Thyroid gland (tissue), 4 donors: ENCODE measurements around the gene MAPK6. TPM values are rescaled to one million over a fixed set of nuclear protein-coding genes. Genes with fewer than 3 reads are reported as not detected.
"Not testable (repeated sequence)": the region's sequence is repeated elsewhere in the genome, so short reads cannot be mapped to it uniquely, and the experiment has no call there.

Experiments
- DNase-seq, 2 donors: peaks; one replicate each; pipeline ENCODE4 v3.0.0-alpha.2; 2019
- H3K27ac ChIP-seq, 3 donors: fragments of 200-600 bp; sonication (generic); 1 replicate in 2 of 3; 2 replicates in 1 of 3; pipeline ENCODE4 v1.5.1; 2016 to 2019; ENCODE audit warnings: mild to moderate bottlenecking in 1 of 3, moderate library complexity in 1 of 3
- H3K27me3 ChIP-seq: fragments of 200-600 bp; sonication (generic); one replicate; pipeline ENCODE4 v1.5.1; 2019
- H3K36me3 ChIP-seq, 2 donors: fragments of 200-600 bp; sonication (generic); one replicate each; pipeline ENCODE4 v1.5.1; 2016 to 2019
- H3K4me1 ChIP-seq, 2 donors: fragments of 200-600 bp; sonication (generic); one replicate each; pipeline ENCODE4 v1.5.1; 2017 to 2019
- H3K4me3 ChIP-seq, 3 donors: fragments of 200-600 bp; sonication (generic); replicated peaks in 1 of 3; 1 replicate in 2 of 3; 2 replicates in 1 of 3; pipeline ENCODE4 v1.5.1; 2016; ENCODE audit warnings: mild to moderate bottlenecking in 1 of 3
- H3K9me3 ChIP-seq: fragments of 200-600 bp; sonication (generic); one replicate; pipeline ENCODE4 v1.5.1; 2017
- CTCF ChIP-seq, 6 experiments: fragments of 200-600 bp in 3 of 6; fragments of 450-650 bp in 3 of 6; sonication (generic) in 3 of 6; IDR thresholded peaks; one replicate each; pipeline ENCODE4 v1.5.1; 2016 to 2019; ENCODE audit warnings: antibody characterized with exemption in 6 of 6, mild to moderate bottlenecking in 2 of 6, inconsistent platforms in 1 of 6, moderate library complexity in 1 of 6
- POLR2A ChIP-seq, 2 donors: fragments of 450-650 bp; IDR thresholded peaks; one replicate each; pipeline ENCODE4 v1.6.1; 2017; ENCODE audit warnings: antibody characterized with exemption in 2 of 2, mild to moderate bottlenecking in 2 of 2, moderate library complexity in 1 of 2
- WGBS, 2 donors: methylation state at CpG; one replicate each; pipeline ENCODE4 v1.1.5; 2017; 5-methylcytosine and 5-hydroxymethylcytosine counted together
- intact Hi-C: fragments of 100-400 bp; cut with DNase I; formaldehyde crosslinking; loops from one replicate; pipeline ENCODE4 v1.15.1; 2023
- total RNA-seq, 4 donors: library from RNA; depleted of rRNA; stranded (reverse); fragments of >200 nt; gene quantifications; one replicate each; pipeline ENCODE4 v1.2.3, GENCODE V29; 2016

The MAPK6 gene
- total RNA-seq, 4 donors from 2014 or later: 27.3 to 61.3 (median 30.9) TPM

DNA sequence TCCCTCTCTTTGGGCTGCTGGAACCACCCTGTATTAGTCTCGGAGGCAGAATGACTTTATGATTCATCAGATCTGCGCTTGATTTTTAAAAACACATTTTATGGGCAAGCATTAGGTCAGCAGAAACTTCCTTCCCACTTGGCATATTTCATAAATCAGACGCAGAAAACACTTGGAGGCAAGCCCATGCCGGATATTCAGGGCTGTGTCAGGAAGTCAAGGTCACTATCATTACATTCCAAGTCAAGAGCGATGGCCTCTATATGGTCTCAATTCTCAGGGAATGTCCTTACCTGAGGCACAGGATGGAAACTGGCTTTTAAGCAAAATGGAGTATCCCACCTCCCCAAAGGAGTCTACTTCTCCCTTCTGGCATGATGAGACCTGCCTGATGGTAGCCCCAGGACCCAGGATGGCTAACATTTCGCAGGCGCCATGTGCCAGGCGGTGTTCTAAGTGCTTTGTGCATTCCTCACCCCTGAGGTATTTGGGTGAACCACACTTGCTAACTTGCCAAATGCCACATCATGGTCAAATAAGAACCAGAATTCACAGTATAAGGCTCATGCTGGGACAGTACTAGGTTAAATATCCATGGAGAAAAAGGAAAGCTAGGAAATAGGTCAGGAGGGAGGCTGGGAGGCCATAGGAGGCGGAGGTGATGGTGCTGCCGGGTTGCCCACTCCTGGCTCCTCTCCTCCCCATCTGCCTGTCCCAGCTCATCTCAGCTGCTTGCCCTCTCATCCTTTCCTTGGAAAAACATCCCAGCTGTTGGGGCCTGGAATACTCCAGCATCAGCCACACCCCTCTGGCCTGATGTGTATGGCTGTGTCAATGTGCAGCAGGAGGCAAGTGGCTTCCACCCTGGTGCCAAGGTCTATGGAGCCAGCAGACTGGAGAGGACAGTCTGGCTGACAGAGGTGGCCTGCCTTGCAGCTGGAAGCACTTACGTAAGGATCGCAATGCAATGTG is 74.8 kb downstream of the MAPK6 start:
- peak in 1 of 2 donors; percentile 20 for DNase-seq
- TF ChIP-seq CTCF (IDR thresholded peaks at IDR 0.05) (no peak), POLR2A (IDR thresholded peaks at IDR 0.05) (no peak)
- intact Hi-C loops: no loop called here
- Histone ChIP-seq H3K36me3 (no peaks in the 10 kb centered on the region), H3K4me1 (peaks cover 0 to 18% of the 10 kb centered on the region in 2 donors), H3K27ac (no peak overlapping the region), H3K4me3 (no peak overlapping the region), H3K27me3 (no peaks in the 10 kb centered on the region), H3K9me3 (no peaks in the 10 kb centered on the region)
- WGBS, 2 donors: 70 to 75% methylated on average over 11 to 12 of the region's 12 CpGs

DNA sequence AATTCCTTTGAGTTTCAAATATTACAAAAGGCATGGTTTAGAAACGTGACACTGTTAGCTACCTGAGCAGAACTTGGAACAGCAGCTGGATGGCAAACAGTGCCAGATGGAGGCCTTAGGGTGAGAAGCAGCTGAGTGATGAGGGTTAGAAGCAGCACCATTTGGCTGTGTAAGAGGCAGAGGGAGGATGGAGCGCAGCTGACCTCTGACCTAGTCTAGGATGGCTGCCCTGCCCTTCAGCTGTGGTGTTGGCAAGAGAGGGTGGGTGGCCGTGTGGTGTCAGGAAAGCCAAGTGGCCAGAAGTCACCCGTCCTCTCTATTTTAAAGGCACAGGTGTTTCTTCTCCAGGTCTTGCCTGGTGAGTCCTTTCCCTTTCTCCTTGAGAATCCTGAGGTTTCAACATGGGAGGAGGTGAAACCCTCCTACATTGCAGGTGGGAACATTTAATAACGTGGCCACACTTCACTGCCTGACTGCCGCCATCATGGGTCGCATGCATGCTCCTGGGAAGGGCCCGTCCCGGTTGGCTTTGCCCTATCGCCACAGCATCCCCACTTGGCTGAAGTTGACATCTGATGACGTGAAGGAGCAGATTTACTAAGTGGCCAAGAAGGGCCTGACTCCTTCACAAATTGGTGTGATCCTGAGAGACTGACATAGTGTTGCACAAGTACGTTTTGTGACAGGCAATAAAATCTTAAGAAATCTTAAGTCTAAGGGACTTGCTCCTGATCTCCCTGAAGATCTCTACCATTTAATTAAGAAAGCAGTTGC is 76.0 kb downstream of the MAPK6 start:
- H3K9me3 ChIP-seq: no peaks in the 10 kb centered on the region
- TF ChIP-seq CTCF (IDR thresholded peaks at IDR 0.05): no peak
- TF ChIP-seq POLR2A (IDR thresholded peaks at IDR 0.05): no peak
- no peak for DNase-seq
- 89 to 91% methylated on average over 12 of the region's 12 CpGs for WGBS, 2 donors
- intact Hi-C loops: no loop called here
- no peak overlapping the region for H3K27ac ChIP-seq
- peaks cover 0 to 18% of the 10 kb centered on the region in 2 donors for H3K4me1 ChIP-seq
- H3K36me3 ChIP-seq: no peaks in the 10 kb centered on the region
- H3K4me3 ChIP-seq: no peak overlapping the region
- H3K27me3 ChIP-seq: no peaks in the 10 kb centered on the region

DNA sequence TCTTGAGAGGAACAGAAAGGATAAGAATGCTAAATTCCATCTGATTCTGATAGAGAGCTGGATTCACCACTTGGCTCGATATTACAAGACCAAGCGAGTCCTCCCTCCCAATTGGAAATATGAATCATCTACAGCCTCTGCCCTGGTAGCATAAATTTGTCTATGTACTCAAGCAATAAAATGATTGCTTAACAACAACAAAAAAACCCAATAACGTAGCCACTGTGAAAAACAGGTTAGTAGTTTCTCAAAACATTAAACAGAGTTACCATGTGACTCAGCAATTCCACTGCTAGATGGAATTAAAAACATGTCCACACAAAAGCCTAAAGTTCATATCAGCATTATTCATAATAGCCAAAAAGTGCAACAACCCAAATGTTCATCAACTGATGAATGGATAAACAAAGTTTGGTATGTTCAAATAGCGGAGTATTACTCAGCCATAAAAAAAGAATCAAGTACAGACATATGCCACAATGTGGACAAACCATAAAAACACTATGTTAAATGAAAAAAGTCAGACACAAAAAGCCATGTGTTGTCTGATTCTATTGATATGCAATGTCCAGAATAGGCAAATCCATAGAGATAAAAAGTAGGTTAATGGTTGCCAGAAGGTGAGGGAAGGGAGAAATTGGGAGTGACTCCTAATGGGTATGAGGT is 76.7 kb downstream of the MAPK6 start:
- H3K4me1 ChIP-seq: peaks cover 0 to 18% of the 10 kb centered on the region in 2 donors
- no peaks in the 10 kb centered on the region for H3K36me3 ChIP-seq
- WGBS, 2 donors: 66 to 82% methylated on average over 4 of the region's 4 CpGs
- H3K9me3 ChIP-seq: no peaks in the 10 kb centered on the region
- no peaks in the 10 kb centered on the region for H3K27me3 ChIP-seq
- intact Hi-C loops: no loop called here
- H3K27ac ChIP-seq: no peak overlapping the region
- no peak for DNase-seq
- TF ChIP-seq CTCF (IDR thresholded peaks at IDR 0.05): no peak
- no peak for TF ChIP-seq POLR2A (IDR thresholded peaks at IDR 0.05)
- no peak overlapping the region for H3K4me3 ChIP-seq

DNA sequence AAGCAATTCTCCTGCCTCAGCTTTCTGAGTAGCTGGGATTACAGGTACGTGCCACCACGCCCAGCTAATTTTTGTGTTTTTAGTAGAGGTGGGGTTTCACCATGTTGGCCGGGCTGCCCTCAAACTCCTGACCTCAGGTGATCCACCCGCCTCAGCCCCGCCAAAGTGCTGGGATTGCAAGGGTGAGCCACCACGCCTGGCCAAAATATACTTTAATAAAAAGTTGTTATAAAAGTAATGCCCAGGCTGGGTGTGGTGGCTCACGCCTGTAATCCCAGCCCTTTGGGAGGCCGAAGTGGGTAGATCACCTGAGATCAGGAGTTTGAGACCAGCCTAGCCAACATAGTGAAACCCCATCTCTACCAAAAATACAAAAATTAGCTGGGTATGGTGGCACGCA is 77.5 kb downstream of the MAPK6 start:
- H3K36me3 ChIP-seq, intact Hi-C loops, H3K27ac ChIP-seq, H3K4me3 ChIP-seq, H3K9me3 ChIP-seq, H3K27me3 ChIP-seq, DNase-seq: not testable (repeated sequence)
- peaks cover 0 to 18% of the 10 kb centered on the region in 2 donors for H3K4me1 ChIP-seq
- WGBS, 2 donors: 96 to 97% methylated on average over 9 of the region's 9 CpGs

- H3K4me3 ChIP-seq: no peak overlapping the region
- H3K4me1 ChIP-seq: peaks cover 0 to 18% of the 10 kb centered on the region in 2 donors
- TF ChIP-seq CTCF (IDR thresholded peaks at IDR 0.05) (no peak), POLR2A (IDR thresholded peaks at IDR 0.05) (no peak)
- H3K9me3 ChIP-seq: no peaks in the 10 kb centered on the region
- H3K36me3 ChIP-seq: no peaks in the 10 kb centered on the region
- no peak for DNase-seq
- no peak overlapping the region for H3K27ac ChIP-seq
- intact Hi-C loops: no loop called here
- H3K27me3 ChIP-seq: no peaks in the 10 kb centered on the region
Measured at GRCh38 chr15:52097180-52097579, 78.2 kb downstream of the MAPK6 start.
